ENCODE measurements around the gene GMPS. TPM values are rescaled to one million over a fixed set of nuclear protein-coding genes. Genes with fewer than 3 reads are reported as not detected.
"Not testable (repeated sequence)": the region's sequence is repeated elsewhere in the genome, so short reads cannot be mapped to it uniquely, and the experiment has no call there.

GMPS gene
- total RNA-seq, 1 donor from 2014 or later, result 42.2 TPM

DNA sequence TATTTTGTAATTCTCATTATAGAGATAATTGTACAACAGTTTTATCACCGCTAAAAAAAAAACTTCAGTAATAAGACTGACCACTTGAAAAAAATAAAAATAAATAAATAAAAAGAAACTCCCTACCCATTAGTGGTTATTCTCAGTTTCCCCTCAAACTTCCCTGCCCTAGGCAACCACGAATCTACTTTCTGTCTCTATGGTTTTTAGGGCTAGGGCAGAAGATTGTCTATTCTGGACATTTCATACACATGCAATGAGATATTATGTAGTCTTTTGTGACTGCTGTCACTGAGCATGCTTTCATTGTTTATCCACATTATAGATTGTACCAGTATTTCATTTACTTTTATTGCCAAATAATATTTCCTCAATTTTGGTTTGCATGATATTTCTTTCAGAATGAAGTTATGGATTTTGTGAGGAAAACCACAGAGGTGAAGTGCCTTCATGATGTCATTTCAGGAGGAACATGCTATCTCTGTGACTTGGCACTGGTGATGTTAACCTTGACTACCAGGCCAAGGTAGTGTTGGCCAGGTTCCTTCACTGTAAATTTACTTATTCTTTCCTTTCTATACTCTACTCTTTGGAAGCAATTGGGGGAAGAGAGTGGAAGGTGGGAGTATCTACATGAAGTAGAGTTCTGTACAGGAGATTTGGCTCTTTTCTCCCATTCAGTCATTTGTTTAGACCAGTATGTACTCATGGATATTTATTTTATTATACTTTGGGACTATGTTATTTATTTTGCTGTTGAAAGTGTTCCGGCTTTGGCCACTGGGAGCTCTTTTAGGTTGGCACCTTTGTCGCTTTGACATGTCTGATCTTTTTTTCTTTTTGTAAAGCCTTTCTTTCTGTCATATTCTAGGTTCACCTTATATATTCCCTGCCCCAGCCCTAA is 86.3 kb downstream of the GMPS start:
- no peak for ATAC-seq (ENCODE audit: low read depth)
- no peaks in the 10 kb centered on the region for H3K27me3 Mint-ChIP-seq
- H3K4me1 Mint-ChIP-seq, result no peaks in the 10 kb centered on the region
- intact Hi-C loops (cut with micrococcal nuclease), result no loop called here
- H3K27ac Mint-ChIP-seq, result no peak overlapping the region
- H3K36me3 Mint-ChIP-seq (ENCODE audit: low read depth), result no peaks in the 10 kb centered on the region
- DNase-seq, result no peak
- TF ChIP-seq, protein P1, sequence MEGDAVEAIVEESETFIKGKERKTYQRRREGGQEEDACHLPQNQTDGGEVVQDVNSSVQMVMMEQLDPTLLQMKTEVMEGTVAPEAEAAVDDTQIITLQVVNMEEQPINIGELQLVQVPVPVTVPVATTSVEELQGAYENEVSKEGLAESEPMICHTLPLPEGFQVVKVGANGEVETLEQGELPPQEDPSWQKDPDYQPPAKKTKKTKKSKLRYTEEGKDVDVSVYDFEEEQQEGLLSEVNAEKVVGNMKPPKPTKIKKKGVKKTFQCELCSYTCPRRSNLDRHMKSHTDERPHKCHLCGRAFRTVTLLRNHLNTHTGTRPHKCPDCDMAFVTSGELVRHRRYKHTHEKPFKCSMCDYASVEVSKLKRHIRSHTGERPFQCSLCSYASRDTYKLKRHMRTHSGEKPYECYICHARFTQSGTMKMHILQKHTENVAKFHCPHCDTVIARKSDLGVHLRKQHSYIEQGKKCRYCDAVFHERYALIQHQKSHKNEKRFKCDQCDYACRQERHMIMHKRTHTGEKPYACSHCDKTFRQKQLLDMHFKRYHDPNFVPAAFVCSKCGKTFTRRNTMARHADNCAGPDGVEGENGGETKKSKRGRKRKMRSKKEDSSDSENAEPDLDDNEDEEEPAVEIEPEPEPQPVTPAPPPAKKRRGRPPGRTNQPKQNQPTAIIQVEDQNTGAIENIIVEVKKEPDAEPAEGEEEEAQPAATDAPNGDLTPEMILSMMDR (IDR thresholded peaks at IDR 0.05), result no peak
- H3K9me3 Mint-ChIP-seq, result peaks cover 4% of the 10 kb centered on the region
- ChIA-PET CTCF (no interaction called here), POLR2A (no interaction called here)
- H3K4me3 Mint-ChIP-seq, result no peak overlapping the region

DNA sequence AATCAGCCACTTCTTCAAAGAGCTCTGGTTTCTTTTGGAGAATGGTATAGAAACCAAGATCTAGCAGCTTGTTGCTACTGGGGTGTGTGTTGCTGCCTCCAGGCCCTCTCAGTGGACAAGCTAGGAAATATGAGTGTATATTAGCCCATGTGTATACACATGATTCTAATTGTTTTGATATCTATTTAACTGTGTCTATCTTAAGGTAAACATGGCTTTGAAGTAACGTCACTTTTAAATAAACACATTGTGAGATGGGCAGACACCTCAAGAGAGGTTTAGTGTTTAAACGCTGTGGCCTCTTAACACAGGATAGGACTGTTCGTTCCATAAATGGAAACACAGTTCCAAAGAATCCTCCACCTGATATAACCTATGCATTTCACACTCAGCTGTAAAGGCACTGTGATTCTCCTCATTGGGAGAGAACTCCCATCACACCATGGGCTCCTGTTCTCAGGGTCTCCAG is 87.0 kb downstream of the GMPS start:
- ATAC-seq (ENCODE audit: low read depth), result no peak
- Mint-ChIP-seq H3K9me3 (peaks cover 4% of the 10 kb centered on the region), H3K4me1 (no peaks in the 10 kb centered on the region), H3K36me3 (ENCODE audit: low read depth) (no peaks in the 10 kb centered on the region), H3K4me3 (no peak overlapping the region), H3K27ac (no peak overlapping the region), H3K27me3 (no peaks in the 10 kb centered on the region)
- no peak for DNase-seq
- POLR2A ChIA-PET, result no interaction called here
- CTCF ChIA-PET, result no interaction called here
- TF ChIP-seq, protein P1 (IDR thresholded peaks at IDR 0.05), result no peak
- intact Hi-C loops (cut with micrococcal nuclease), result no loop called here

DNA sequence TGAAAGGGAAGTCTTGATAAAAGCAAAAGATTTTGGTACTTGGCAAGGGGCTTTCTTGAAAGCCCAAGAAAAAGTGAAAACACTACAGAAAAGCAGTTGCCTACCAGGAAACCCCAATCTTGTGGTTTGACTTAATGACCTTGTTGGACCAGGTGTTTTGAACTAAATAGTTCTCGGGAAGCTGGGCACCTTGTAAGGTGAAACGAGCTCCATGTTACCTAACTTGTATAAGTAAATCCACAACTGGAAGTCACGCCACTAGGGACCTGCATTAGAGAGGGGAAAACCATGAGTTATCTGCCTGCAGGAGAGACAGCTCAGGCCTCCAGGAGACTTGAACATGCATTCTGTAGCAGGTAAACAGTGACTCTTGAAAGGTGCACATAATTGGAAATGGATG is 88.2 kb downstream of the GMPS start:
- no peak overlapping the region for H3K4me3 Mint-ChIP-seq
- H3K36me3 Mint-ChIP-seq (ENCODE audit: low read depth), result no peaks in the 10 kb centered on the region
- no peak overlapping the region for H3K27ac Mint-ChIP-seq
- no peaks in the 10 kb centered on the region for H3K4me1 Mint-ChIP-seq
- intact Hi-C loops (cut with micrococcal nuclease), result no loop called here
- H3K9me3 Mint-ChIP-seq, result no peaks in the 10 kb centered on the region
- CTCF ChIA-PET, result no interaction called here
- H3K27me3 Mint-ChIP-seq, result no peaks in the 10 kb centered on the region
- POLR2A ChIA-PET, result no interaction called here
- TF ChIP-seq, protein P1 (IDR thresholded peaks at IDR 0.05), result no peak
- DNase-seq, result no peak
- no peak for ATAC-seq (ENCODE audit: low read depth)

DNA sequence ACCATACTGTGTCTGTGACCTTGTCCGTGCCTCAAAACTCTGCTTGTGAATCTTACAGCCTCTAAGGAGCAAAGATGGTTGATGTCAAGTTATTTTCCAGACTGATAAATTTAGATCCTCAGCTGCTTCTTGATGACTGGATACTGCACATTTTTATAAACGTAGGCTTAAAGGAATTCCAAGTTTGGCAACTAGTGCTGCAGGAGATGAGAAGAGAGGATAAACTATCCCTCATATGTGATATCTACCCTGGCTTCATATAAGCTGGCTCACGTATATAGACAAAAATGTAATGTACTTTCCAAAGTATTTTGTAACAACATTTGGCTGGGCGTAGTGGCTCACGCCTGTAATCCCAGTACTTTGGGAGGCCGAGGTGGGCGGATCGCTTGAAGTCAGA is 89.6 kb downstream of the GMPS start:
- intact Hi-C loops (cut with micrococcal nuclease), result no loop called here
- no peaks in the 10 kb centered on the region for H3K27me3 Mint-ChIP-seq
- ChIA-PET CTCF (no interaction called here), POLR2A (no interaction called here)
- H3K4me3 Mint-ChIP-seq, result no peak overlapping the region
- H3K27ac Mint-ChIP-seq, result no peak overlapping the region
- H3K9me3 Mint-ChIP-seq, result no peaks in the 10 kb centered on the region
- H3K36me3 Mint-ChIP-seq (ENCODE audit: low read depth), result no peaks in the 10 kb centered on the region
- DNase-seq (no peak), ATAC-seq (ENCODE audit: low read depth) (no peak)
- no peaks in the 10 kb centered on the region for H3K4me1 Mint-ChIP-seq
- TF ChIP-seq, protein P1 (IDR thresholded peaks at IDR 0.05), result no peak

DNA sequence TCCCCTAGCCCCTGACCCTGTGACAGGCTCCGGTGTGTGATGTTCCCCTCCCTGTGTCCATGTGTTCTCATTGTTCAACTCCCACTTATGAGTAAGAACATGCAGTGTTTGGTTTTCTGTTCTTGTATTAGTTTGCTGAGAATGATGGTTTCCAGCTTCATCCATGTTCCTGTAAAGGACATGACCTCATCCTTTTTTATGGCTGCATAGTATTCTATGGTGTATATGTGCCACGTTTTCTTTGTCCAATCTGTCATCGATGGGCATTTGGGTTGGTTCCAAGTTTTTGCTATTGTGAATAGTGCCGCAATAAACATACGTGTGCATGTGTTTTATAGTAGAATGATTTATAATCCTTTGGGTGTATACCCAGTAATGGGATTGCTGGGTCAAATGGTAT is 90.6 kb downstream of the GMPS start:
- H3K4me3 Mint-ChIP-seq; ATAC-seq (ENCODE audit: low read depth); CTCF ChIA-PET; DNase-seq; H3K36me3 Mint-ChIP-seq (ENCODE audit: low read depth); POLR2A ChIA-PET; H3K9me3 Mint-ChIP-seq; intact Hi-C loops (cut with micrococcal nuclease); H3K27me3 Mint-ChIP-seq; H3K27ac Mint-ChIP-seq; H3K4me1 Mint-ChIP-seq: not testable (repeated sequence)

All from activated B cell treated with CpG ODN at 0.5 μM for 24 hours (primary cell).